ENCODE results near the gene NOS3.

The NOS3 gene

DNA sequence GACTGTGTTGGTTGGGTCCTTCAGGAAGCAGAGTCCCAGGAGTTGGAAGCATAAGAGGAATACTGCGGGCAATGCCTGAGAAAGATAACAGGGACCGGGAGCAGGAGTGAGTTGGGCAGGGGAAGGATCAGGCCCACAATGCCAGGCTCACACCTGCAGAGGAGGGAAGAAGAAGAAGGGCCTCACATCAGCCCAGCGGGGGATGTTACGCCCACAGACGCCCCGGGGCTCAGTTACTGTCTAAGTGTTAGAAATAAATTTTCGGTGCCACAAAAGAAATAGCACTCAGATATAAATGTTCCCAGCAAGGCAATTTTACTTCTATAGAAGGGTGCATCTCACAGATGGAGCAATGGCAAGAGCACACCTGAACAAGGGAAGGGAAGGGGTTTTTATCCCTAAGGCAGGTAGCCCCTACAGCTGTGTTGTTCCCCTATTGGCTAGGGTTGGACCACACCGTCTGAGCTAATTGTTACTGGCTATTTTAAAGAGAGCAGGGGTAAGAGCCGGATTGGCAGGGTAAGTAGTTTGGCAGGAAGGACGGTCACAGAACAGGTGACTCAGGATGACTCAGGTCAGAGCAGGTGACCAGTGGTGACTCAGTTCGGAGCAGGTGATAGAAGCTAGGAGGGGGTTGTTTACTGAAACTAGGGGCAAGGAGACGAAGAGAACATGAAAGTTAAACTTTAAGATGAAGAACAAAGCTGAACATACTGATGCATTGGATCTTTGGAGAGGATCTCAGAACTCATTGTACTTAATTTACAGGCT lies at the start of gene NOS3:
NOS3 (plus strand) TSS at position 602 of the 771 bp plus-strand sequence. CDS start 2,787 bp downstream, outside the sequence.
- DNase-seq: no peak
- no peak for ATAC-seq
- no peak within 1 kb of the TSS for H3K27ac Mint-ChIP-seq
- peaks cover 17% of the 10 kb centered on the region for H3K9me3 Mint-ChIP-seq
- no peak within 1 kb of the TSS for H3K4me3 Mint-ChIP-seq
- H3K4me1 Mint-ChIP-seq: peaks cover 15% of the 10 kb centered on the region
- H3K27me3 Mint-ChIP-seq: peaks cover 6% of the 10 kb centered on the region
- no peaks in the 10 kb centered on the region for H3K36me3 Mint-ChIP-seq (ENCODE audit: low read depth)

DNA sequence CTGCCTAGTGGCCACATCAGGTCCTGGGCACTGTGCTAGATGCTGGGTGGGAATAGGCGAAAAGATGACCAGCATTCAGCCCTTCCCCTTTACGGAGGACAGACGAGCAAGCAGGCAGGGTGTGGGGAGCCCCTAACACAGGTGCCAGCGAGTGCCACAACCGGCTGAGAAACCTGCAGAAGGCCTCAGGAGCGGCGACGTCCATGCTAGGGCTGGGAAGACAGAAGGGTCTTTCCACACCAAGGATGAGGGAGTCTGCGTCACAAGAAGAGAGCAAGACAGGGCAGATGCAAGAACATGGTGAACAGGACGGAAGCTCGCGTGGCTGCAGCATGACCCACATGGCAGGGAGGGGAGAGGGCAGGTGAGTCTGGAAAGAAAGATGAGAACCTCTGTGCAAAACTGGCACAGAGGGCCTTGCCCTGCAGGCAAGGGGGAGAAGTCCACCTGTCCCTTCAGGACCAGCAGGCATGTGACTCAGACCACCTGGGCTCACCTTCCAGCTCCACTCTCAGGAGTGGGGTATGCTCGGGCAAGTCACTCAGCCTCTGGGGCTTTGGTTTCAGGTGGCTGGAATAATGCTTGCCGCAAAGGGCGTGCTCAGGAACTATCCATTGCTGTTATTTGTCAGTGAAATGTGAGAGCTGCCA lies 49.3 kb upstream of the NOS3 start:
- peaks cover 2% of the 10 kb centered on the region for H3K27me3 Mint-ChIP-seq
- ATAC-seq (no peak), DNase-seq (no peak)
- H3K4me3 Mint-ChIP-seq: no peak overlapping the region
- H3K4me1 Mint-ChIP-seq: peaks cover 30% of the 10 kb centered on the region
- H3K27ac Mint-ChIP-seq: no peak overlapping the region
- no peaks in the 10 kb centered on the region for H3K36me3 Mint-ChIP-seq (ENCODE audit: low read depth)
- no peaks in the 10 kb centered on the region for H3K9me3 Mint-ChIP-seq

GRCh38 chr7:150942001-150942590 lies 48.7 kb upstream of the NOS3 start:
- H3K4me3 Mint-ChIP-seq: no peak overlapping the region
- H3K27ac Mint-ChIP-seq: no peak overlapping the region
- peak; percentile 72 for ATAC-seq

GRCh38 chr7:150942591-150943452 lies 48.0 kb upstream of the NOS3 start:
- no peak for DNase-seq
- no peaks in the 10 kb centered on the region for H3K9me3 Mint-ChIP-seq
- H3K4me1 Mint-ChIP-seq: peaks cover 24% of the 10 kb centered on the region
- H3K4me3 Mint-ChIP-seq: no peak overlapping the region
- ATAC-seq: no peak
- no peak overlapping the region for H3K27ac Mint-ChIP-seq
- no peaks in the 10 kb centered on the region for H3K36me3 Mint-ChIP-seq (ENCODE audit: low read depth)
- peaks cover 4% of the 10 kb centered on the region for H3K27me3 Mint-ChIP-seq

More at GRCh38 chr7:150942001-150942590, 48.7 kb upstream of the NOS3 start:
- Mint-ChIP-seq H3K4me1 (peaks cover 30% of the 10 kb centered on the region), H3K27me3 (peaks cover 3% of the 10 kb centered on the region), H3K9me3 (no peaks in the 10 kb centered on the region), H3K36me3 (ENCODE audit: low read depth) (no peaks in the 10 kb centered on the region)
- peak; percentile 60 for DNase-seq

GRCh38 chr7:150943453-150943814 lies 47.4 kb upstream of the NOS3 start:
- H3K4me1 Mint-ChIP-seq: peaks cover 18% of the 10 kb centered on the region
- DNase-seq: no peak
- no peaks in the 10 kb centered on the region for H3K36me3 Mint-ChIP-seq (ENCODE audit: low read depth)
- H3K4me3 Mint-ChIP-seq: no peak overlapping the region
- ATAC-seq: no peak
- no peak overlapping the region for H3K27ac Mint-ChIP-seq
- H3K9me3 Mint-ChIP-seq: no peaks in the 10 kb centered on the region
- peaks cover 5% of the 10 kb centered on the region for H3K27me3 Mint-ChIP-seq

GRCh38 chr7:150944066-150945042 lies 46.5 kb upstream of the NOS3 start:
- Mint-ChIP-seq H3K4me3 (no peak overlapping the region), H3K4me1 (peaks cover 12% of the 10 kb centered on the region), H3K27ac (no peak overlapping the region), H3K36me3 (ENCODE audit: low read depth) (no peaks in the 10 kb centered on the region), H3K27me3 (peaks cover 9% of the 10 kb centered on the region), H3K9me3 (no peaks in the 10 kb centered on the region)
- no peak for ATAC-seq
- no peak for DNase-seq

DNA sequence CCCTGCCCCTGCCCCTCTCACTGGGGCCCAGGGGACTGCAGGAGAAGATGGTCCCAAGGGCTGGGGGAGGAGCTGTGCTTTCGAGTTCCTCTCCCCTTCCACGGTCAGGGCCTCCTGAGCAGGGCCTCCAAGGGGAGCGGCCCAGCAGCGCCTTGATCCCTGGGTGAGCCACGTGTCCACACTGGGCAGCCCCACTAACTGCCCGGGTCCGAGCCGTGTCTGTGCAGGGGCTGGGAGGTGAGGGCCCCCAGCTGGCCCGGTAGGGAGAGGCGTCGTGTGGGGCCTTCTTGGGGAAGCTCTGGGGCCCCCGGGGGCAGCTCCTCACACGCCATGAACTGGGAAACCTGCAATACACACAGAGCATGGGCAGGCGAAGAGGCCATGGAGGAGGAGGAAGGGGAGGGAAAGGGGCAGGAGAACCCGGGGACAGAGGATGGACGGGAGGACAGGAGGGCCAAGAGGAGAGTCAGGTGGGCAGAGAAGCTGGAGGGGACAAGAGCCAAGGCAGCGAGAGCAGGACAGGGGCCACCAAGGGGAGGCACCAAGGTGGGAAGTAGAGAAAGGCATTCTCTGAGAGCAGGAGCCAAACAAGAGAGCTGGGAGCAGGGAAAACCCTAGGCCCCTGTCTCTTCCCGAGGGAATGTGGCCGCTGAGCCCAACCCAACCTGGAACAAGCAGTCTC lies 45.5 kb upstream of the NOS3 start:
- DNase-seq (no peak), ATAC-seq (no peak)
- H3K9me3 Mint-ChIP-seq: no peaks in the 10 kb centered on the region
- H3K4me1 Mint-ChIP-seq: peaks cover 11% of the 10 kb centered on the region
- no peaks in the 10 kb centered on the region for H3K36me3 Mint-ChIP-seq (ENCODE audit: low read depth)
- H3K27ac Mint-ChIP-seq: no peak overlapping the region
- peaks cover 9% of the 10 kb centered on the region for H3K27me3 Mint-ChIP-seq
- no peak overlapping the region for H3K4me3 Mint-ChIP-seq

GRCh38 chr7:150945853-150946420 lies 44.9 kb upstream of the NOS3 start:
- Mint-ChIP-seq H3K4me3 (no peak overlapping the region), H3K4me1 (peaks cover 11% of the 10 kb centered on the region), H3K9me3 (no peaks in the 10 kb centered on the region), H3K27ac (no peak overlapping the region), H3K36me3 (ENCODE audit: low read depth) (no peaks in the 10 kb centered on the region), H3K27me3 (peaks cover 9% of the 10 kb centered on the region)
- DNase-seq: no peak
- no peak for ATAC-seq

GRCh38 chr7:150946421-150947240 lies 44.2 kb upstream of the NOS3 start:
- ATAC-seq (no peak), DNase-seq (no peak)
- no peaks in the 10 kb centered on the region for H3K36me3 Mint-ChIP-seq (ENCODE audit: low read depth)
- peaks cover 7% of the 10 kb centered on the region for H3K4me1 Mint-ChIP-seq
- no peak overlapping the region for H3K27ac Mint-ChIP-seq
- H3K4me3 Mint-ChIP-seq: no peak overlapping the region
- no peaks in the 10 kb centered on the region for H3K9me3 Mint-ChIP-seq
- peaks cover 9% of the 10 kb centered on the region for H3K27me3 Mint-ChIP-seq

DNA sequence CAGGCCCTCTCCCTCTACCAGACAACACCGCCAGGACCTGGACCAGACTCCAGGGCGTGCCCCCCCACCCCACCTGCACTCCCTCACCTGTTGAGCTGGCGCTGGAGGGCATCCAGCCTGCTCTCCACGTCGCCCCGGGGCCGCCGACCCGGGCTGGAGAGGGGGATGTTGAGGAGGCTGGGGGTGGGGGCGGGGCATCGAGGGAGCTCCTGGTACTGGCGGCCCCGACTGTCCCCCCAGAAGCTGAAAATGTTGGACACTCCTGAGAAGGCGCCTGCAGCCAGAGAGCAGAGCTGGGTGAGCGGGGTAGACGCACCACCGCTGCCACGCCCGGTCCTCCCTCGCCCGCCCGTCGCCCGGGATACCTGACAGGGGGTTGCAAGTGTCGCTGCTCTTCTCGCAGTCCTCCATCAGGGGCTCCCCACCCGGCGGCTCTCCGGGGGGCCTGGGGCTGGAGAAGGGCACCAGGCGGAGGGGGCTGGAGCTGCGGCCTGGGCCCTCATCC lies 43.5 kb upstream of the NOS3 start:
- H3K4me3 Mint-ChIP-seq: no peak overlapping the region
- peaks cover 9% of the 10 kb centered on the region for H3K27me3 Mint-ChIP-seq
- ATAC-seq (no peak), DNase-seq (no peak)
- H3K4me1 Mint-ChIP-seq: peaks cover 4% of the 10 kb centered on the region
- H3K9me3 Mint-ChIP-seq: no peaks in the 10 kb centered on the region
- no peaks in the 10 kb centered on the region for H3K36me3 Mint-ChIP-seq (ENCODE audit: low read depth)
- no peak overlapping the region for H3K27ac Mint-ChIP-seq

DNA sequence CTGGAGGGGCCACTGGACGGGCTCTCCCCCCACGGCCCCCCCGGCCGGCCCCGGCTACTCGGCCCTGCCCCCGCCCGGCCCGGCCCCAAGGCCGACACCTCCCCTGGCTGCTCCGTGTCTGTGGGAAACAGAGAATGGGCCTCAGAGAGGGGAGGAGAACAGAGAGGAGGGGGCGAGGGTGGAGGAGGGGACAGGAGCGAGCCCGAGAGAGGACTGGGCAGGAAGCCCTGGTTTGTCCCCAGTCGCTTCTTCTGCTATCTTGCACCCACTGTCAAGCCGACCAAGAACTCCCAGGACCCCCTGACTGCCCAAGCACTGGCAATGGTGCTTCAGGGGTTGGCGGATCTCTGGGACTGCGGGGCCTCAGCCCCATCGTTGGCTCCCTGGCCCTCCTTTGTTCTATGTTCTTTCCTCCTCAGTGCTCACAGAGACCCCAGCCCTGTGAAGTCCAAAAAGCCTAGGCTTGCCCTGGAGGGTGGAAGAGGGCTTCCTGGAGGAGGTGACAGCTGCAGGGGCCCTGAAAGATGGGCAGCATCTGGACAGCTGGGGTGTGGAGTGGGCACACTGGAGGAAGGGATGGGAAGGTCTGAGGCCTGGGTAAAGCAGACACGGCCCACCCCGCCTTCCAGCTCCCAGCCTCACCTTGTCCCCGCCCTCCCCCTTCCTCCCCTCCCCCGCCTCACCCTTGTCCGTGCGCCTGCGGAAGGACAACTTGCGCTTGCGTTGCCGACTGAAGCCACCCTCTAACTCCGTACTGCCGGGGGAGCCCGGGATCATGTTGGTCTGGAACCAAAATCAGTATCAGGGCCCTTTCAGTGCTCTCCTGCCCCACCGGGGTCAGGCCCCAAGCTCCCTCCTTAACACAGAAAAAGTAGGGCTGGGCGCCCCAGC lies 42.8 kb upstream of the NOS3 start:
- no peaks in the 10 kb centered on the region for H3K9me3 Mint-ChIP-seq
- ATAC-seq: no peak
- no peak overlapping the region for H3K4me3 Mint-ChIP-seq

More for the DNA sequence above, 42.8 kb upstream of the NOS3 start:
- H3K36me3 Mint-ChIP-seq (ENCODE audit: low read depth): no peaks in the 10 kb centered on the region
- peaks cover 9% of the 10 kb centered on the region for H3K27me3 Mint-ChIP-seq
- H3K27ac Mint-ChIP-seq: no peak overlapping the region
- no peak for DNase-seq
- no peaks in the 10 kb centered on the region for H3K4me1 Mint-ChIP-seq
